ENCODE measurements around the gene C1QTNF8. TPM values are rescaled to one million over a fixed set of nuclear protein-coding genes. Genes with fewer than 3 reads are reported as not detected.

The C1QTNF8 gene
- total RNA-seq, 2 experiments from 2014 or later = not detected

- no peaks in the 10 kb centered on the region for H3K9me2 ChIP-seq (ENCODE audit: insufficient read depth, low read length)
- H4K20me1 ChIP-seq (ENCODE audit: insufficient read depth, low read length) = no peaks in the 10 kb centered on the region
- H2AFZ ChIP-seq (ENCODE audit: low read length) = no peak overlapping the region
- no peak for TF ChIP-seq CTCF (conservative IDR thresholded peaks at IDR 0.05; ENCODE audit: low read length)
- TF ChIP-seq EZH2phosphoT487 (IDR thresholded peaks at IDR 0.05; ENCODE audit: borderline replicate concordance, low read depth, low read length) = no peak
- H3K4me3 ChIP-seq (ENCODE audit: low read depth, low read length, poor library complexity, severe bottlenecking) = no peak overlapping the region
- H3K36me3 ChIP-seq (ENCODE audit: insufficient read depth, low read length) = no peaks in the 10 kb centered on the region
- H3K27ac ChIP-seq (ENCODE audit: low read depth, low read length, poor library complexity, severe bottlenecking) = no peak overlapping the region
- H3K4me1 ChIP-seq (ENCODE audit: insufficient read depth, low read length, poor library complexity, severe bottlenecking) = no peaks in the 10 kb centered on the region
- no peak for DNase-seq (ENCODE audit: low spot score)
- no peaks in the 10 kb centered on the region for H3K79me2 ChIP-seq (ENCODE audit: insufficient read depth, low read depth, low read length)
- no peak overlapping the region for H3K4me2 ChIP-seq (ENCODE audit: low read length)
- no peaks in the 10 kb centered on the region for H3K9me3 ChIP-seq (ENCODE audit: low read length)
- BruUV-seq (replicated peaks) = no TSS peak
- ChIA-PET CTCF (ENCODE audit: unreplicated experiment) (no interaction called here), POLR2A (no interaction called here)
- intact Hi-C loops (cut with micrococcal nuclease; ENCODE audit: unreplicated experiment) = no loop called here
These were observed 45.7 kb upstream of the C1QTNF8 start for GRCh38 chr16:1141716-1142115.

GRCh38 chr16:1141191-1141590, 45.1 kb upstream of the C1QTNF8 start:
- Histone ChIP-seq H4K20me1 (ENCODE audit: insufficient read depth, low read length) (no peaks in the 10 kb centered on the region), H3K9me2 (ENCODE audit: insufficient read depth, low read length) (no peaks in the 10 kb centered on the region), H3K36me3 (ENCODE audit: insufficient read depth, low read length) (no peaks in the 10 kb centered on the region), H2AFZ (ENCODE audit: low read length) (no peak overlapping the region), H3K79me2 (ENCODE audit: insufficient read depth, low read depth, low read length) (no peaks in the 10 kb centered on the region), H3K27ac (ENCODE audit: low read depth, low read length, poor library complexity, severe bottlenecking) (no peak overlapping the region), H3K9me3 (ENCODE audit: low read length) (no peaks in the 10 kb centered on the region), H3K4me1 (ENCODE audit: insufficient read depth, low read length, poor library complexity, severe bottlenecking) (no peaks in the 10 kb centered on the region), H3K4me3 (ENCODE audit: low read depth, low read length, poor library complexity, severe bottlenecking) (no peak overlapping the region), H3K4me2 (ENCODE audit: low read length) (no peak overlapping the region)
- intact Hi-C loops (cut with micrococcal nuclease; ENCODE audit: unreplicated experiment) = no loop called here
- ChIA-PET POLR2A (no interaction called here), CTCF (ENCODE audit: unreplicated experiment) (no interaction called here)
- no peak for TF ChIP-seq EZH2phosphoT487 (IDR thresholded peaks at IDR 0.05; ENCODE audit: borderline replicate concordance, low read depth, low read length)
- TF ChIP-seq CTCF (conservative IDR thresholded peaks at IDR 0.05; ENCODE audit: low read length) = no peak
- no peak for DNase-seq (ENCODE audit: low spot score)
- no TSS peak for BruUV-seq (replicated peaks)

GRCh38 chr16:1140582-1141162, 44.6 kb upstream of the C1QTNF8 start:
- BruUV-seq (replicated peaks) = no TSS peak
- POLR2A ChIA-PET = no interaction called here

More at GRCh38 chr16:1140582-1141162, 44.6 kb upstream of the C1QTNF8 start:
- H2AFZ ChIP-seq (ENCODE audit: low read length) = no peak overlapping the region
- no peak overlapping the region for H3K27ac ChIP-seq (ENCODE audit: low read depth, low read length, poor library complexity, severe bottlenecking)
- no peaks in the 10 kb centered on the region for H3K9me2 ChIP-seq (ENCODE audit: insufficient read depth, low read length)
- H3K9me3 ChIP-seq (ENCODE audit: low read length) = no peaks in the 10 kb centered on the region
- H3K4me3 ChIP-seq (ENCODE audit: low read depth, low read length, poor library complexity, severe bottlenecking) = no peak overlapping the region
- no peaks in the 10 kb centered on the region for H3K4me1 ChIP-seq (ENCODE audit: insufficient read depth, low read length, poor library complexity, severe bottlenecking)
- TF ChIP-seq CTCF (conservative IDR thresholded peaks at IDR 0.05; ENCODE audit: low read length) (no peak), EZH2phosphoT487 (IDR thresholded peaks at IDR 0.05; ENCODE audit: borderline replicate concordance, low read depth, low read length) (no peak)
- H3K36me3 ChIP-seq (ENCODE audit: insufficient read depth, low read length) = no peaks in the 10 kb centered on the region
- CTCF ChIA-PET (ENCODE audit: unreplicated experiment) = no interaction called here
- no peak for DNase-seq (ENCODE audit: low spot score)
- no peaks in the 10 kb centered on the region for H4K20me1 ChIP-seq (ENCODE audit: insufficient read depth, low read length)
- H3K79me2 ChIP-seq (ENCODE audit: insufficient read depth, low read depth, low read length) = no peaks in the 10 kb centered on the region
- intact Hi-C loops (cut with micrococcal nuclease; ENCODE audit: unreplicated experiment) = no loop called here
- H3K4me2 ChIP-seq (ENCODE audit: low read length) = no peak overlapping the region
